ENCODE measurements around the gene ZC3H13.

- TF ChIP-seq CTCF (IDR thresholded peaks at IDR 0.05; ENCODE audit: insufficient read depth, low read length) (no peak), SPI1 (IDR thresholded peaks at IDR 0.05; ENCODE audit: borderline replicate concordance, low read depth) (no peak), GABPA (IDR thresholded peaks at IDR 0.05; ENCODE audit: low read depth) (no peak), POLR2AphosphoS5 (IDR thresholded peaks at IDR 0.05; ENCODE audit: low read depth) (no peak)
Measured at GRCh38 chr13:46053162-46054012, 841 bp upstream of the ZC3H13 start.
